EL (cell line): Measurements from ENCODE around the gene CA10.
A peak's percentile ranks its signal among the peaks of the same experiment; 100 is the strongest.

Experiments
- DNase-seq: peaks from one replicate; pipeline ENCODE4 v3.0.0-alpha.2; 2016

Gene CA10

GRCh38 chr17:51813140-51813783, 345.3 kb downstream of the CA10 start:
- DNase-seq: no peak

- no peak for DNase-seq
Measured at GRCh38 chr17:51807460-51807859, 351.1 kb downstream of the CA10 start.

GRCh38 chr17:51805765-51806164, 352.7 kb downstream of the CA10 start:
- DNase-seq: no peak

GRCh38 chr17:51805185-51805584, 353.3 kb downstream of the CA10 start:
- DNase-seq: no peak

GRCh38 chr17:51803161-51803560, 355.4 kb downstream of the CA10 start:
- no peak for DNase-seq

GRCh38 chr17:51802544-51802943, 356.0 kb downstream of the CA10 start:
- DNase-seq: no peak

GRCh38 chr17:51801626-51802025, 356.9 kb downstream of the CA10 start:
- no peak for DNase-seq

- DNase-seq: no peak
Measured at GRCh38 chr17:51799981-51800380, 358.5 kb downstream of the CA10 start.

GRCh38 chr17:51799240-51799639, 359.3 kb downstream of the CA10 start:
- no peak for DNase-seq

GRCh38 chr17:51797150-51797549, 361.4 kb downstream of the CA10 start:
- no peak for DNase-seq

GRCh38 chr17:51796026-51796425, 362.5 kb downstream of the CA10 start:
- no peak for DNase-seq

GRCh38 chr17:51795401-51795800, 363.1 kb downstream of the CA10 start:
- DNase-seq: no peak

- DNase-seq: no peak
Measured at GRCh38 chr17:51794466-51794865, 364.0 kb downstream of the CA10 start.

- DNase-seq: no peak
Measured at GRCh38 chr17:51793686-51794085, 364.8 kb downstream of the CA10 start.

GRCh38 chr17:51778842-51779241, 379.7 kb downstream of the CA10 start:
- DNase-seq: no peak

- no peak for DNase-seq
Measured at GRCh38 chr17:51770027-51770759, 388.3 kb downstream of the CA10 start.

GRCh38 chr17:51769231-51769630, 389.3 kb downstream of the CA10 start:
- DNase-seq: no peak

GRCh38 chr17:51768706-51769105, 389.8 kb downstream of the CA10 start:
- DNase-seq: no peak

GRCh38 chr17:51767287-51767686, 391.2 kb downstream of the CA10 start:
- DNase-seq: no peak

- DNase-seq: no peak
Measured at GRCh38 chr17:51765282-51766135, 393.0 kb downstream of the CA10 start.

- DNase-seq: peak; percentile 53
Measured at GRCh38 chr17:51764387-51764971, 394.0 kb downstream of the CA10 start.

- no peak for DNase-seq
Measured at GRCh38 chr17:51763058-51763457, 395.5 kb downstream of the CA10 start.

GRCh38 chr17:51761105-51761504, 397.4 kb downstream of the CA10 start:
- DNase-seq: no peak
